H54 (cell line): ENCODE measurements around the gene KLC3.
"Not testable (repeated sequence)": the region's sequence is repeated elsewhere in the genome, so short reads cannot be mapped to it uniquely, and the experiment has no call there.

Experiments
- DNase-seq: peaks from one replicate; pipeline ENCODE4 v3.0.0; 2011; ENCODE audit warnings: low spot score, mixed read lengths; ENCODE audit not compliant: insufficient read length
- FAIRE-seq: peaks from 3 replicates; lab custom pipeline; 2011; peaks lifted over from hg19 to GRCh38; lab: Jason Lieb, UNC
- POLR2A ChIP-seq: IDR thresholded peaks from 2 replicates; pipeline ENCODE4 v1.6.1; 2011; ENCODE audit warnings: low read depth, mild to moderate bottlenecking, low read length

KLC3 gene

DNA sequence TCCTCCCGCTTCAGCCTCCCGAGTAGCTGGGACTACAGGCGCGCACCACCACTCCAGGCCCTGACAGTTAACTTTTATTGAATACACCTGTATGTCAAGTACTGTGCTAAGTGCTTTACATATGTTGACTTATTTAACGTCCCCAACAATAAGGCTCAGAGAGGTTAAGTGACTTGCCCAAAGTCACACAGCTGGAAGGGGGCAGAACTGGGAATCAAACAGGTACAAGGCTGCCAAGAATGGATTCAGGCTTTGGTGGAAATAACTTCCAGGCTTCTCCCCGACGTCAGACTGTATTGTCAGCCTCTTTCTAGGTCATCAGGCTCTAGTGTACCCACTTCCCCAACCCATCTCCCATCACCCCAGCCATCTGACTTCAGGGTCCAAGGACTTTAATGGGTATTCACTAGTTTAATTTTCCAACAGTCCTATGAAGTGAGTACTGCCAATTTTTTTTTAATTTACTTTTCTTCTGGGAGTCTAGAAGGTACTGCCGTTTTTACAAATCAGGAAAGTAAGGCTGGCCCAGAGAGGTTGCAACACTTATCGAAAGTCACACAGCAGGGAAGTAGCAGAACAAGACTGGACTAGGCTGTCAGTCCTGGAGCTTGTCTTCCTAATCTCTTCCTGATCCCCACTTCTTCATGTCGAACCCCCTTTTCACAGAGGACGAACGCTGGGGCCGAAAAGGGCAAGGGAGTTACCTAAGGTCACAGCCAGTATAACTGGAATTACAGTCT lies 13.0 kb upstream of the KLC3 start:
- FAIRE-seq (no peak), DNase-seq (no peak)
- no peak for TF ChIP-seq POLR2A

DNA sequence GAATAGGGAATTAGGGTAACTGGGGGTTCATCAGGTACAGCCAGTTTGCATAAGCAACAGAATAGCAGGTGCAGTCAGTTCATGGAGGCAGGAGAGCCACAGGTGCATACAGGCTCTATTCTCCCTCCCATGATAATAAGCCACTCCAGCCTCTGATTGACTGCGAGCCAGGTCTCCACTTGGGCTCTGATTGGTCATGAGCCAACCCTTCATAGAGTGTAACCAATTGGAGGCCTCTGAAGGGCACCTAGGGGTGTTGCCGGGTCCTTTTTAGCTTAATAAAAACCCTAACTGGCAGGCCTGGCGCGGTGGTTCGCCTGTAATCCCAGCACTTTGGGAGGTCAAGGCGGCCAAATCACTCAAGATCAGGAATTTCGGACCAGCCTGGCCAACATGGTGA lies 9.1 kb upstream of the KLC3 start:
- no peak for FAIRE-seq
- TF ChIP-seq POLR2A = no peak
- DNase-seq = no peak

GRCh38 chr19:45333609-45334303 lies 6.8 kb upstream of the KLC3 start:
- no peak for TF ChIP-seq POLR2A
- DNase-seq = no peak
- FAIRE-seq = no peak

DNA sequence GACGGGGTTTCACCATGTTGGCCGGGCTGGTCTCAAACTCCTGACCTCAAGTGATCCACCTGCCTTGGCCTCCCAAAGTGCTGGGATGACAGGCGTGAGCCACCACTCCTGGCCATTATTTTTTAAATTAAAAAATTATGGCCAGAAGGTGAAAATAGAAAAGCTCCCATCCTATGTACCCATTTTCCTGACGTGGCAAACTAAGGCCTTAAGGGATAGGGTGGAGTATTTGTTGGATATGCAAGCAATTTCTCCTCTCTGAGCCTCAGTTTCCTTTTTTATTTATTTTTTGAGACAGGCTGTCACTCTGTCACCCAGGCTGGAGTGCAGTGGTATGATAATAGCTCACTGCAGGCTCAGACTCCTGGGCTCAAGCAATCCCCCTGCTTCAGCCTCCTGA lies 5.7 kb upstream of the KLC3 start:
- FAIRE-seq, DNase-seq: not testable (repeated sequence)

- FAIRE-seq = no peak
- TF ChIP-seq POLR2A = no peak
- no peak for DNase-seq
Measured at GRCh38 chr19:45336696-45337251, 3.8 kb upstream of the KLC3 start.

DNA sequence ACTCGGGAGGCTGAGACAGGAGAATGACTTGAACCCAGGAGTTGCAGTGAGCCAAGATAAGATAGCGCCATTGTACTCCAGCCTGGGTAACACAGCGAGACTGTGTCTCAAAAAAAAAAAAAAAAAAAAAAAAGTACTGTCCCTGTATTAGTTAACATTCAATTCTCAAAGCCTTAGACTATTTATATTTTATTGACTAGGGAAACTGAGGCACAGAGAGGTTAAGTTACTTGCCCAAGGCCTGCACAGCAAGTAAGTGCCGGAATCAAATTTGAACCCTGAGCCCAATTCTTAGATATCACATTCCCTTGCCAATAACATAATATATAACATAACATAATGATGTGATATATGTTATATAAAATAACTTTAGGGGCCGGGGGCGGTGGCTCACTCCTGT lies 921 bp upstream of the KLC3 start:
- no peak for FAIRE-seq

DNA sequence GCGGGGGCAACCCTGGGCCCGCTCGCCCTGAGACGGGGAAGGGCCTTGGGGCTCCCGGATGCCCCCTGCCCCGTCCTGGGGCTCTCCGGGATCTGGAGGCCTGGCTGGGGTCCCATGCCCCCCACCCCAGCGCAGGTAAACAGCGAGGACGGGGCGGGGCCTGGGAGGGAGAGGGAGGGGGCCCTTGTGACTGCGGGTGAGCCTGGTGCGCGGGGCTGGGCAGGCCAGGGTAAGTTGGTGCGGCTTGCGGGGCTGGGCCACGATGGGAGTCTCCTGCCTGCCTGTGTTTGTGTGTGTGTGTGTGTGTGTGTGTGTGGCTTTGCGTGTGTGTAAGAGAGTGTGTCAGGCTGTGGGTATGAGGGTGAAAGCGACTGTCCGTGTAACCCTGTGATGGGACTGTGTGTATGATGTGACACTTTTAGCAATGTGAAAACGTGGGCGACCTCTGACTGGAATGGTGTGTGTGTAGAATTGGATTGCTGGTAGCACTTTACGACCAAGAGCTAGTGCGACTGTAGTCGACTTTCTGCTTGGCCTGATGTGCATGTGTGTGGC lies 426 bp downstream of the KLC3 start:
- no peak for FAIRE-seq
- DNase-seq = no peak
- TF ChIP-seq POLR2A = no peak

More for the DNA sequence above, 921 bp upstream of the KLC3 start:
- TF ChIP-seq POLR2A = no peak
- DNase-seq = no peak

- no peak for FAIRE-seq
Measured at GRCh38 chr19:45342911-45343310, 2.4 kb downstream of the KLC3 start.

GRCh38 chr19:45344621-45345505 lies 4.3 kb downstream of the KLC3 start:
- TF ChIP-seq POLR2A = no peak
- DNase-seq (no peak), FAIRE-seq (no peak)

More at GRCh38 chr19:45342911-45343310, 2.4 kb downstream of the KLC3 start:
- DNase-seq = no peak
- TF ChIP-seq POLR2A = no peak

DNA sequence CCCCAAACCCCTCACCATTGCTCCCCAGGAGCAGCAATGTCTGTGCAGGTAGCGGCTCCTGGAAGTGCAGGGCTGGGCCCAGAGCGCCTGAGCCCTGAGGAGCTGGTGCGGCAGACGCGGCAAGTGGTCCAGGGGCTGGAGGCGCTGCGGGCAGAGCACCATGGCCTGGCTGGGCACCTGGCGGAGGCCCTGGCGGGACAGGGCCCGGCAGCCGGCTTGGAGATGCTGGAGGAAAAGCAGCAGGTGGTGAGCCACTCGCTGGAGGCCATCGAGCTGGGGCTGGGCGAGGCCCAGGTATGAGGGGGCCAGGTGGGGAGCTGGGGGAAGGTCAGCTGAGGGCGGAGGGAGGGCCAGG lies 4.9 kb downstream of the KLC3 start:
- no peak for FAIRE-seq
- DNase-seq = no peak
- no peak for TF ChIP-seq POLR2A

DNA sequence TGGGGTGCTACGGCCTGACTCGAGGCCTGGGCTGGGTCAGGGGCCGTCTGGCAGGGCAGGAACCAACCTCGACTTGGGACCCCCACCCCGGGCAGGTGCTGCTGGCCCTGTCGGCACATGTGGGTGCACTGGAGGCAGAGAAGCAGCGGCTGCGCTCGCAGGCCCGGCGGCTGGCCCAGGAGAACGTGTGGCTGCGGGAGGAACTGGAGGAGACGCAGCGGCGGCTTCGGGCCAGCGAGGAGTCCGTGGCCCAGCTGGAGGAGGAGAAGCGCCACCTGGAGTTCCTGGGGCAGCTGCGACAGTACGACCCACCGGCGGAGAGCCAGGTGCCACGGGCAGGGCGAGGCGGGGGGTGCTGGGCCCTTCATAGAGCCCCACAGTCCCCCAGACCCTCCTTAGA lies 5.9 kb downstream of the KLC3 start:
- no peak for DNase-seq
- no peak for TF ChIP-seq POLR2A
- no peak for FAIRE-seq

- DNase-seq = no peak
- FAIRE-seq = no peak
- no peak for TF ChIP-seq POLR2A
Measured at GRCh38 chr19:45347570-45348366, 7.2 kb downstream of the KLC3 start.
